CD14-positive monocyte (primary cell): ENCODE measurements around the gene TTC16. TPM values are rescaled to one million over a fixed set of nuclear protein-coding genes. Genes with fewer than 3 reads are reported as not detected.
"Not testable (repeated sequence)": the region's sequence is repeated elsewhere in the genome, so short reads cannot be mapped to it uniquely, and the experiment has no call there.

Experiments used
- DNase-seq, 3 donors: peaks; one replicate each; pipeline ENCODE4 v3.0.0-alpha.2; 2011 to 2022
- H2AFZ ChIP-seq: 2 replicates; pipeline ENCODE4 v1.6.0; 2012; ENCODE audit warnings: mild to moderate bottlenecking, low read depth, low read length, inconsistent platforms; ENCODE audit not compliant: insufficient read depth, poor library complexity, severe bottlenecking
- H3K27ac ChIP-seq, 2 donors: 1 replicate in 1 of 2; 2 replicates in 1 of 2; pipeline ENCODE4 v1.5.1; 2012 to 2013; ENCODE audit warnings: low read length in 2 of 2, control low read depth in 1 of 2, inconsistent platforms in 1 of 2, low read depth in 1 of 2, mild to moderate bottlenecking in 1 of 2
- H3K27me3 ChIP-seq, 2 donors: one replicate each; pipeline versions ENCODE4 v1.6.0 to v1.6.1; 2011 to 2013; ENCODE audit warnings: low read length in 2 of 2; ENCODE audit not compliant: control insufficient read depth in 2 of 2, insufficient read depth in 2 of 2
- H3K36me3 ChIP-seq, 2 donors: replicated peaks in 1 of 2; 1 replicate in 1 of 2; 2 replicates in 1 of 2; pipeline versions ENCODE4 v1.5.1 to v1.6.1; 2012 to 2013; ENCODE audit warnings: low read length in 2 of 2, control low read depth in 1 of 2, inconsistent platforms in 1 of 2, mild to moderate bottlenecking in 1 of 2; ENCODE audit not compliant: insufficient read depth in 2 of 2, control insufficient read depth in 1 of 2
- H3K4me1 ChIP-seq, 2 donors: 1 replicate in 1 of 2; 2 replicates in 1 of 2; pipeline versions ENCODE4 v1.5.1 to v1.6.1; 2012 to 2013; ENCODE audit warnings: low read length in 2 of 2, control low read depth in 1 of 2, inconsistent platforms in 1 of 2, mild to moderate bottlenecking in 1 of 2, moderate library complexity in 1 of 2; ENCODE audit not compliant: insufficient read depth in 2 of 2, control insufficient read depth in 1 of 2
- H3K4me2 ChIP-seq: replicated peaks from 2 replicates; pipeline ENCODE3; 2012; ENCODE audit warnings: low read length, moderate library complexity, mild to moderate bottlenecking; ENCODE audit not compliant: poor library complexity, severe bottlenecking; ENCODE audit errors: extremely low read depth
- H3K4me3 ChIP-seq, 3 experiments: fragments of 200-600 bp in 1 of 3; sonication (generic) in 1 of 3; replicated peaks in 1 of 3; 1 replicate in 2 of 3; 2 replicates in 1 of 3; pipeline ENCODE4 v1.5.1; 2011 to 2013; ENCODE audit warnings: low read length in 3 of 3, mild to moderate bottlenecking in 3 of 3, control low read depth in 2 of 3, low read depth in 2 of 3, inconsistent platforms in 1 of 3, moderate library complexity in 1 of 3
- H3K79me2 ChIP-seq: 2 replicates; pipeline ENCODE4 v1.6.0; 2012; ENCODE audit warnings: mild to moderate bottlenecking, control low read depth, inconsistent platforms, low read length, moderate library complexity; ENCODE audit not compliant: insufficient read depth
- H3K9ac ChIP-seq: 2 replicates; pipeline ENCODE4 v1.6.0; 2017; ENCODE audit warnings: low read length, mild to moderate bottlenecking; ENCODE audit not compliant: insufficient read depth, poor library complexity, severe bottlenecking
- H3K9me3 ChIP-seq, 2 donors: replicated peaks in 1 of 2; 1 replicate in 1 of 2; 2 replicates in 1 of 2; pipeline versions ENCODE4 v1.5.1 to v1.6.1; 2012 to 2013; ENCODE audit warnings: low read length in 2 of 2, control low read depth in 1 of 2; ENCODE audit not compliant: control insufficient read depth in 1 of 2, insufficient read depth in 1 of 2
- H4K20me1 ChIP-seq: 2 replicates; pipeline ENCODE4 v1.6.0; 2012; ENCODE audit warnings: mild to moderate bottlenecking, low read length, control low read depth, moderate library complexity; ENCODE audit not compliant: insufficient read depth
- H3K27ac Mint-ChIP-seq, 7 donors: one replicate each; pipeline ENCODE4 v1.8.0; 2020; ENCODE audit warnings: mild to moderate bottlenecking in 7 of 7, mixed read lengths in 7 of 7, moderate library complexity in 6 of 7, inconsistent platforms in 2 of 7
- H3K27me3 Mint-ChIP-seq, 3 donors: one replicate each; pipeline ENCODE4 v1.8.0; 2021 to 2022; ENCODE audit warnings: low read depth in 3 of 3, mild to moderate bottlenecking in 3 of 3, mixed read lengths in 3 of 3, moderate library complexity in 3 of 3, inconsistent platforms in 1 of 3
- H3K36me3 Mint-ChIP-seq, 2 donors: one replicate each; pipeline ENCODE4 v1.8.0; 2020; ENCODE audit warnings: mixed read lengths in 2 of 2, inconsistent platforms in 1 of 2, mild to moderate bottlenecking in 1 of 2
- H3K4me1 Mint-ChIP-seq: one replicate; pipeline ENCODE4 v1.8.0; 2020; ENCODE audit warnings: mild to moderate bottlenecking, mixed read lengths
- H3K4me3 Mint-ChIP-seq, 2 donors: one replicate each; pipeline ENCODE4 v1.8.0; 2020; ENCODE audit warnings: mild to moderate bottlenecking in 2 of 2, mixed read lengths in 2 of 2, moderate library complexity in 1 of 2
- H3K9me3 Mint-ChIP-seq, 7 donors: one replicate each; pipeline ENCODE4 v1.8.0; 2020 to 2022; ENCODE audit warnings: mixed read lengths in 7 of 7, mild to moderate bottlenecking in 6 of 7, moderate library complexity in 6 of 7, inconsistent platforms in 2 of 7
- CTCF ChIP-seq: fragments of 200-600 bp; IDR thresholded peaks from one replicate; pipeline ENCODE4 v1.8.0; 2022; ENCODE audit warnings: antibody characterized with exemption, mild to moderate bottlenecking
- WGBS: methylation state at CpG from one replicate; pipeline ENCODE4 v1.1.5; 2013; ENCODE audit warnings: missing lambda C conversion rate; ENCODE audit not compliant: insufficient coverage; 5-methylcytosine and 5-hydroxymethylcytosine counted together
- intact Hi-C, 2 donors: fragments of 100-400 bp; cut with micrococcal nuclease; formaldehyde crosslinking; loops; one replicate each; pipeline versions ENCODE4 v1.15.0 to v1.15.1; 2023
- polyA plus RNA-seq, 3 donors: library from polyadenylated mRNA; depleted of rRNA in 1 of 3; unstranded in 2 of 3; stranded (reverse) in 1 of 3; fragments of 300-500 nt in 2 of 3; fragments of >200 nt in 1 of 3; fragmentation: Illumina TruSeq in 2 of 3; gene quantifications; 1 replicate in 2 of 3; 2 replicates in 1 of 3; pipeline ENCODE4 v1.2.3, GENCODE V29; 2012 to 2021

TTC16 gene
- polyA plus RNA-seq, 3 donors, result 0.04 TPM; not detected in 2

GRCh38 chr9:127756233-127756632 is 40.4 kb downstream of the TTC16 start:
- no peak overlapping the region for H3K4me3 ChIP-seq
- Mint-ChIP-seq H3K9me3 (no peaks in the 10 kb centered on the region), H3K27me3 (peaks cover 0 to 1% (median 1%) of the 10 kb centered on the region in 3 donors), H3K27ac (no peak overlapping the region), H3K36me3 (peaks cover 41 to 85% of the 10 kb centered on the region in 2 donors), H3K4me1 (no peaks in the 10 kb centered on the region), H3K4me3 (no peak overlapping the region)
- TF ChIP-seq CTCF, result no peak
- no peak overlapping the region for H3K4me2 ChIP-seq
- peaks cover 56 to 92% of the 10 kb centered on the region in 2 donors for H3K36me3 ChIP-seq
- peaks cover 96% of the 10 kb centered on the region for H4K20me1 ChIP-seq
- no peak overlapping the region for H3K9ac ChIP-seq
- 100% methylated on average over 3 of the region's 3 CpGs for WGBS
- DNase-seq, result no peak
- no peaks in the 10 kb centered on the region for H3K9me3 ChIP-seq
- H3K4me1 ChIP-seq, result no peaks in the 10 kb centered on the region
- peaks cover 69% of the 10 kb centered on the region for H3K79me2 ChIP-seq
- intact Hi-C loops, result no loop called here
- H3K27me3 ChIP-seq, result no peaks in the 10 kb centered on the region
- H2AFZ ChIP-seq, result no peak overlapping the region
- no peak overlapping the region for H3K27ac ChIP-seq

GRCh38 chr9:127756776-127757175 is 40.9 kb downstream of the TTC16 start:
- H2AFZ ChIP-seq, intact Hi-C loops, H3K27me3 ChIP-seq, H3K4me1 Mint-ChIP-seq, H3K9ac ChIP-seq, DNase-seq, H3K4me1 ChIP-seq, H3K27ac ChIP-seq, H3K4me3 ChIP-seq, H3K4me3 Mint-ChIP-seq, H3K9me3 ChIP-seq, H3K4me2 ChIP-seq, H3K27me3 Mint-ChIP-seq, H3K9me3 Mint-ChIP-seq: not testable (repeated sequence)
- H3K79me2 ChIP-seq, result peaks cover 70% of the 10 kb centered on the region
- 93% methylated on average over 8 of the region's 11 CpGs for WGBS
- peaks cover 56 to 92% of the 10 kb centered on the region in 2 donors for H3K36me3 ChIP-seq
- H4K20me1 ChIP-seq, result peaks cover 96% of the 10 kb centered on the region
- Mint-ChIP-seq H3K27ac (peak overlapping the region in 1 of 7 donors; percentile 15), H3K36me3 (peaks cover 37 to 85% of the 10 kb centered on the region in 2 donors)
